Activated CD4-positive, alpha-beta T cell treated with anti-CD3 and anti-CD28 coated beads, Interleukin-10, Interleukin-2, amounts not matched to agents 100 ng/mL and 50 ng/mL, durations not matched to agents 16 hours and 8 hours (primary cell): ENCODE data around the gene MRTFA.

Experiments
- DNase-seq: peaks from one replicate; pipeline ENCODE4 v3.0.0-alpha.2; 2020

Gene MRTFA

DNA sequence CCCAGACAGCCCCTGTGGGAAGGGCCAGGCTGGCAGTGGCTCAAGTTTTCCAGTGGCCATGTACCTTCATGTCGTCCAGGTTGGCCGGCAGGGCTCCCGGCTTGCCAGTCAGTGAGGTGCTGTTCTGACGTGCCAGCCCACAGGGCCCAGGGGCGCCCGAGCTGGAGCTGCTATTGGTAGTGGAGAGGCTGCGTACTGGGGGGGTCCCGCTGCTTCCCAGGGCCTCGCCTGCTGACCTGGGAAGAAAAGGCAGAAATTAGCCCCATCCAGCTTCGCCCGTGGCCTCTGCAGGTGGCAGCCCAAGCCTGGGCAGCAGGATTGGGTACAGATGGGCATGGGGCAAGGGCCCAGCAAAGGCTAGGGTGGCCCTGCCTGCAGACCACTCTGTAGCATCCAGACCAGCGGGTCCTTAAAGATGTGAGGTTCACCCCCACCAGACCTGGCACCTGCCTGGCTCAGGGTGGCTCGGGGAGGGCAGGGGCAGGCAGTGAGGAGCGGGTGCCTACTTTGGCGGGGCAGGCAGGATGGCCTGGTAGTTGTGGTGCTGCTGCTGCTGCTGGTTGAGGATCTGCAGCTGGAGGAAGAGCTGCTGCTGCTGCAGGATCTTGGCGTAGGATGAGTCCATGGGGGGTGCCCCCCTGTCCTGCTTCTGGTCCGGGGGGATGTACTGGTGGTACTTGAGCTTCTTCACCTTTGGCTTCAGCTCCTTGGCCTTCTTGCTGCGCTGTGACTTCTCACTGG is 216.0 kb downstream of the MRTFA start:
- DNase-seq: no peak

DNA sequence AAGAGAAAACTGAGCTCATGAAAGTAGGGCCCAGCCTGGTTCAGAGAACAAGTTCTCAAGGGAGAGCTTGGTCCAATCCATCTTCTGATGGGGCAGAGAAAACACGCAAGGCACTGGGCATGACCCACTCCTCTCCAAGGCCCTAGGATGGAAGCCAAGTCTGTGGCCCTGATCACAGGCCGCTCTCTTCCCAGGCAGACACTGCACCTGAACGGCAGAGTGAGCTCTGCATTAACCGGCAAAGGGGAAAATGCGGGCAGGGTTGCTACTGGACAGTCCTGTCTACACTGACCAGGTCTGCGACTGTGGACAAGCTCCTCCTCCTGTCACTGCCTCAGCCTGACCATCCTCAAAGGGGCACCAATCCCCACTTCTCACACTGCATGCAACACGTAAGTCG is 216.8 kb downstream of the MRTFA start:
- no peak for DNase-seq

DNA sequence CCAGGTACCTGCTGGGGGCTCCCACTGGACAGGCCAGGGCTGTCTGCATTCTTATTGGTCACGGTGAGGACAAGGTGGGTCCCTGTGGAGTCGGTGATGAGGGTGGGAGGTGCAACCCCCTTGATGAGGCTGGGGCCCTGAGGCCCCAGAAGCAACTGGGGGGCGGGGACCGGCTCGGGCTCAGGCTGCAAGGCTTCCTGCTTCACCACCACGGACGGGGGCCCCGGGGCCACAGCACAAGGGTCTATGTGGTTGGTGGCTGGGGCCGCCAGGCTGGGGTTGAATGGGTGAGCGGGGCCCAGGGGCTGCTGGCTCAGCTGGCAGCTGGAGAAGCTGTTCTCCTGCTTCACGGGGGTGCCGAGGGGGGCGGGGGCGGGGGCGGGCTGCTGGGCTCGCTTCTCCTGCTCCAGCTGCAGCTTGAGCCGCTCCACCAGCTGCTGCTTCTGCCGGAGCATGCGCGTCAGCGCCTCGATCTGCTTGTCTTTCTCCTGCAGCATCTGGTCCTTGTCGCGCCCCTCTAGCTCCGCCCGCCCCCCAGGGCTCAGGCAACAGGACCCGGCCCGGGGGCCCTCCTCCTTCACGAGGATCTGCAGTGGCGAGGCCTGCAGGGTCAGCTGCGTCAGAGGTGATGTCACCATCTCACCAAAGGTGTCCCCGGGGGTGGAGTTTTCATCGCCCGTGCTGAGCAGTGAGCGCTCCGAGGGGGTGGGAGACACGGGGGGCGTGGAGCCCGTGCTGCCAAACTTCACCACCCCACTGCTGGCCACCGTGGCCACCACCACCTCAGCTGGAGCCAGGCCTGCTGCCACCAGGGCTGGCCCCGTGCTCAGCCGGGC is 217.9 kb downstream of the MRTFA start:
- no peak for DNase-seq

DNA sequence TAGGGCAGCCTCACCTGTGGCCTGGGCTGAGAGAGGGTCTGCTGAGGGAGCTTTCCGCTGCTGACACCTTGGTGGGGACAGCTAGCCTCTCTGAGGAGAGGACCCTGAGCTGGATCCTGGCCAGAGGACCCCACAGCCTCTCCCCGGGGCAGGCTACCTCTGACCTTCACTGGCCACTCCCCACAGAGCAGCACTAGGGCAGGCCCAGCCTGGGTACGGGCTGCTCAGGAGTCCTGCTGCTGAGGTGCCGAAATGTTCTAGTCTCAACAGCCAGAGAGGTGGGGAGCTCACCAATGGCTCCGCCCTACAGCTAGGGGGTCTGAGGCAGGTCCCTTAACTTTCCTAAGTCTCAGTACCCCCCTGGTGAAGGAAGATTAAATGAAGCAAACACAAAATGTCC is 218.6 kb downstream of the MRTFA start:
- DNase-seq: no peak

DNA sequence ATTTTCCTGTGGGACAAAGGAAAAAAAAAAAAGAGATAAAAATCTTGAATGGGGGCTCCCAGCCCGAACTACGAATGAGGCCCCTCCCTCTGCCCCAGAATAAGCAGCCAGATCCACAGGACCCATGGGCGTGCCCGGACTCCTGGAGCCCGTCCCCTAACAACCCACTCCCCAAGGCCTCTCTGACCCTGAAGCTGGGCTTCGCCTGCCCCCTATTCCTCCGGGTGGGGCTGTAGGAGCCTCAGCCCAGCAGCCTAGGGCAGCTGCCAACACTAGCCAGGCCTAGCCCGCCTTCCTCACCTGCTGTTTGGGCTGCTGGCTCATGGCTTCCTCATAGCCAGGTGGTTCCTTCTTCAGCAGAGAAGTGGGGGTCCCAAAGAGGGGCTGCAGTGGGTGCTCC is 219.5 kb downstream of the MRTFA start:
- no peak for DNase-seq

DNA sequence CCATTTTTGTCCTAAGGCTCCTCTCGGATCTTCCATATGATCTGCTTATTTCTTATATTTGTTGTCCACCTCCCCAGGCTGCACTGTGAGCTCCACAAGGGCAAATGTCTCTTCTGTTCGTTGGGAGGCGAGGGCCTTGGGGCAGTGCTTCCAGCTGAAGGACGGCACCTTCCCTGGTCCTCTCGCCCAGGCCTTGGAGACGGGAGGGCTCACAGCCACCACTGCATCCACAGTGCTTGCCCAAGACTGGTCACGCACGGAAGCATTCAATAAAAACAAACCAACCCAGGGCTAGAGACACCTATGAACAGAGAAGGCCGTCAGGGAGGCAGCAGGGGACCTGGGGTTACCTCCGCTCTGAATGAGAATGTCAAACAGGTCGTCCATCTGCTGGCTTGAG is 219.9 kb downstream of the MRTFA start:
- no peak for DNase-seq

DNA sequence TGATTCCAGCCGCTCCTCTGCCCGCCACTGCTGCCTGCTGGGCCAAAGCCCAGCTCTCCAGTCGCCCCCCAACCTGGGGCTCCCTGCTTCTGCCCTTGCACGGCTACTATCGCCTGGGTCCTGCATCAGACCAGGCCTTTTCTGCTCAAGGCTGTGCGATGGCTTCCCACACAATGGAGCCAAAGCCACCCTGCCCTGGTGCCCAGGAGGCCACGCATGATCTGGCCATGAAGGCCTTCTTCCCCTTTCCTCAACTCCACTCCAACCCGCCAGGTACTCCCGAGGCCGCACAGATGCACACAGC is 220.3 kb downstream of the MRTFA start:
- no peak for DNase-seq

DNA sequence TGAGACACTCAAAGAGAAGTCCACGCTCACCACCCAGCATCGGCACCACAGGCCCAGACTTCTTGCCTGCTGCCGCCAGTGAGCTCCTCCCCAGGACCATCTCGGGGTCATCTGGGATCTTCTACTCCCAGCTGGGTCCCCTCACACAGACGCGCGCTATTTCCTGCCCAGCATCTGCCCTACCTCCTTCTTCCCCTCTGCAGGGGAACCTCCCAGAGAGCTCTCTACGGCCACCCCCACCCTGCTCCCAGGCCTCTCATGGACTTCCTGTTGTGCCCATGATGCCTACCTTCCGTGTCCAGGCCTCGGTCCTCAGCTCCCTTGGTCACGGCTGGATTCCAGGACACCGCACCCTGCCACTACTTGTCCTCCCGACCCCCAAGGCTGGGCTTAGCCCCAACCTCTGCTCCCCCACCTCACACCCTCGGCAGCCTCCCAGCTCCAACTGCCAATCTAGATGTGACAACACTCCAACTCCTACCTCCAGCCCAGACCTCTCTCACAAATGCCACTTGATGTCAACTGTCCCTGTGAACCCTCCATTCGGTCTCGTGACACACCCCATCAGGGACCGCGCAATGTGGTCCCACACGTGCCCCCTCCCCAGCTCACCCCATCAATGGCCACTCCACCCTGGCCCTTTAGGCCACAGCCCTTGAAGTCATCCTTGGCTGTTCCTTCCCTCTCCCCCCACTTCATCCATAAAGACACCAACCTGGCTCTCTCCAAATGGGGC is 220.8 kb downstream of the MRTFA start:
- no peak for DNase-seq

DNA sequence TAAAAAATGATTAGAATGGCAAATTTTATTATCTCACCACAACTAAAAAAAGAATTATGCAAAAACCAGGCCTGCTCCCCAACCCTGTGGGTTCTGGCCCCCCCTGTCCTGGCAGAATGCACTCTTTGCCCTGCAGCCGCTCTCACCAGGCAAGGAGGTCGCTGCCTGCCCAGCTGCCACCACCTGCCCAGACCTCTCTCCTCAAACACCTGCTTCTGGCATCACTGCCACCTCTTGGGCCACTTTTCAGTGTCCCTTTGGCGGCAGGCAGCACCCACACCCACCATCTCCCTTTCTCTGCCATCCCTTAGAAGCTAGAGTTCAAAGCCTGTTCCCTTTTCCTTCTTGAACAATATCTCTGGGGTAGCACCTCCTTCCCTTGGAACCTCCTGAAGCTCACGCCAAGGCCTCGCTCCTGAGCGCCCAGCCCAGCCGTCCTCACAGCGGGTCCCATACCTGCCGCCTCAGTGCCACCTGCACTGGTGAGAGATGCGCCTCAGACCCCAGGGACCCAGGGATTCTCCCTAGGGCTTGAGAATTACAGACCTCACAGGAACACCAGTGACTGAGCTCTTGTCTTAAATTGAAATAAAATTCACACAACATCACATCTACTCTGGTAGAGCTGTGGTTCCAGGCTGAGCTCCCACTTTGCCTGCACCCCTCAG is 221.5 kb downstream of the MRTFA start:
- no peak for DNase-seq

DNA sequence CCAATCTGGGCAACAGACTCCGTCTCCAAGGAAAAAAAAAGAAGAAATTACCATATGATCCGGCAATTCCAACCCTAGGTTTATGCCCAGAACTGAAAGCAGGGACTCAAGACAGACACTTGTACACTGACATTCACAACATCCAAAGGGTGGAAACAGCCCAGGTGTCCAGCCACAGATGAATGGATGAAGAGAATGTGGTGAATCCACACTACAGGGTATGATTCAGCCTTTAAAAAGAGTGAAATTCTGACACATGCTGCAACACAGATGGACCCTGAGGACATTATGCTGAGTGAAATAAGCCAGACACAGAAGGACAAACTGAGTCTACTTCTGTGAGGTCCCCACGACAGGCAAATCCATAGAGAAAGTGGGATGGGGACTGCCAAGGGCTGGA is 222.2 kb downstream of the MRTFA start:
- no peak for DNase-seq

DNA sequence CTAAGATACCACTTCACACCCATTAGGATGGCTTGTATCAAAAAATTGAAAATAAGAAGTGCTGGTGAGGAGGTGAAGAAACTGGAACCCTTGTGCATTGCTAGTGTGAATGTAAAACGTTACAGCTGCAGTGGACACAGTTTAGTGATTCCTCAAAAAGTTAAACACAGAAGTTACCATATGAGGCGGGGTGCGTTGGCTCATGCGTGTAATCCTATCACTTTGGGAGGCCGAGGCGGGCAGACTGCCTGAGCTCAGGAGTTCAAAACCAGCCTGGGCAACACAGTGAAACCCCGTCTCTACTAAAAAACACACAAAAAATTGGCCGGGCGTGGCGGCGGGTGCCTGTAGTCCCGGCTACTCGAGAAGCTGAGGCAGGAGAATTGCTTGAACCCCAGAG is 222.6 kb downstream of the MRTFA start:
- DNase-seq: no peak

DNA sequence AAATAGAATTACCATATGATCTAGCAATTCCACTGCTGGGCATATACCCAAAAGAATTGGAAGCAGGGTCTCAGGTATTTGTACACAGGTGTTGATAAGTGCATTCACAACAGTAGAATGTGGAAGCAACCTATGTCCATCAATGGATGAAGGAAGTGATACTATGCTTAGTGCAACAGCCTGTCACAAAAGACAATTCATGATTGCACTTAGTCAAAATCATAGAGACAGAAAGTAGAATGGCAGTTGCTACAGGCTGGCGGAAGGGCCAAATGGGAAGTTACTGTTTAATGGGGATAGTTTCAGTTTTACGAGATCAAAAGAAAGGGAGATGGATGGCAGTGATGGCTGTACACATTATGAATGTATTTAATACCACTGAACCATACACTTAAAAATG is 224.1 kb downstream of the MRTFA start:
- DNase-seq: peak; percentile 56

DNA sequence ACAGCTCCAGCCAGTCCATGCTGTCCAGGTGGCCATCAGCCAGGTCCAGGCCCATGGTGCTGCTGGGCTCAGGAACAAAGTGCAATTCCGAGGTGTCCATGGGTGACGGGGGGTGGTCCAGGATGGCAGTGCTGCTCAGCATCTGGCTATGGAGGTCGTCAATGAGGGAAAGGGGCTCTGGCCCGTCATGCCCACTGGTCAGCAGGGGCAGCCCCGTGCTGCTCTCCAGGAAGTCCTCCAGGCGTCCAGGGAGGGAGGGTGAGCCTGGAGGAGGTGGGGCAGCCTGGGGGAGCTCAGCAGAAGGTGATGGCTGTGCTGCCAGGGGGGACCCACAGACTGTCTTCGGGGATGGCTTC is 225.0 kb downstream of the MRTFA start:
- DNase-seq: no peak

DNA sequence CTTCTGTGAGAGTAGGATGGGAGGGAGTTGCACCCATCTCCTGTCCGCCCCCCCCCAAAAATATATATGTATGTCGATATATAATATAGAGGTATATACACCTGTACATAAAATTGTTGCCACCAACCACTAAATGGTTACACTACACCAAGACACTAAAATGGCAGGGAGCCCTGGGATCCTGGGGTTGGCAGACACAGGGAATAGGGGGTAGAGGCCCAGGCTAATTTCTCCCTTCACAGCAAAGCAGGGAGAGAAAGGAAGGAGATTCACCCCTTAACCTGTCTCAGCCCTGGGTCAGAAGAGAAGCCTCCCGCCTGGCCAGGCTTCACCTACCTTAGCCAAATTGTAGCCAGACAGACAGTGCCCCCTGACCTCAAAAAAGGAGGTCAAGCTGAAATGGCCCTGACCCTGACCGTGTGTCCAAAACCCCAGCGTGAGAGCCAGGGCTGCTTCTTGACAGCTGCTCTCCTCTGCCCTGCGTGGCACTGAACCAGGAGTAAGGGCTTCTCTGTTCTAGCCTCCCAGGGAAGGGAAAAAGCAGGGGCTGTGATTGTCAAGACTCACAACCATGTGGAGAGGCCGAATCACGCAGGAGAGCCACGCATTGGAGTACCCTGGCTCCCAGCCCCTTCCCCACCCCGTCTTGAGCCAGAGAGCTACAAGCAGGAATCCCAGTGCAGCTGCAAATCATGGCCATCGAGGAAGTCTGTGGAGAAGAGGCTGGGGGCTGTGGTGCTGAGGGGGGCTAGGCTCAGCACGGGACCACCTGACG is 225.6 kb downstream of the MRTFA start:
- no peak for DNase-seq

DNA sequence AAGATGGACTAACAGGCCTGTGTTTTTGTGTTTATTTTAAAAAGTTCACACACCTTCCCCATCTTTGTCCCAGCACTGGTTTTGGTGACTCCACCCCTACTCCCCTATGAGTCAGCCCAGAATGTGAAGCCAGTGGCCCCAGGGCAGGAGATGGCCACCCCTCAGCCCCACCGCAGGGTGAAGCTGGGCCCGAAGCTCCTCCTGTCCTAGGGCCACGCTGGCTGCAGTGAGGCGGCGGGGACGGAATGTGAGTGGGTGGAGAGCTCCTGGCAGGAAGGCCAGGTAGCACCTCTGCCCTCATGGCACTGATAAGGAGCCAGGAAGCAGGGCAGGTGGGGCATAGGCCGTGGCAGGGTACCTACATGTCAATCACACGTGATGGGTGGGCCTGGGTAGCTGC is 226.2 kb downstream of the MRTFA start:
- DNase-seq: no peak

DNA sequence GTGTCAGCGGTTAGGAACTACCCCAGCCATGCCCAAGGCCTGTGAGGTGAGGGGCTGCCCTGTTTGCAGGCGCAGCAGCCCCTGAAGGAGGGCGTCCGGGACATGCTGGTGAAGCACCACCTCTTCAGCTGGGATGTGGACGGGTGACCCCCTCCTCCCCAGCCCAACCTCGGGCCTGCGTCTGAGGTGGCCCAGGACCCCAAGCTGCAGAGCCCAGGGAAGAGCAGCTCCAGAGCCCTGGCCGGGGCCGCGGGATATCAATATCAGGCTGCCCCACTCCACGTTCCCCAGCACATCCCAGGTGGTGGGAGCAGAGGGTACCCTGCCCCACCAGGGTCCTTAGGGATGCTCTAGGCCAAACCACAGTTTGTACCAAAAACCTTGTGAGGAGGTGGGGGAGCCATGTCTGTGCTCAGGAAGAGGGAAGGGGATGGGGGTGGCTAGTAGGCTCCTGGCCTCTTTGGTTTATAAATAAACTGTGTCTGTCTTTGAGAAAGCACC is 226.9 kb downstream of the MRTFA start:
- no peak for DNase-seq

DNA sequence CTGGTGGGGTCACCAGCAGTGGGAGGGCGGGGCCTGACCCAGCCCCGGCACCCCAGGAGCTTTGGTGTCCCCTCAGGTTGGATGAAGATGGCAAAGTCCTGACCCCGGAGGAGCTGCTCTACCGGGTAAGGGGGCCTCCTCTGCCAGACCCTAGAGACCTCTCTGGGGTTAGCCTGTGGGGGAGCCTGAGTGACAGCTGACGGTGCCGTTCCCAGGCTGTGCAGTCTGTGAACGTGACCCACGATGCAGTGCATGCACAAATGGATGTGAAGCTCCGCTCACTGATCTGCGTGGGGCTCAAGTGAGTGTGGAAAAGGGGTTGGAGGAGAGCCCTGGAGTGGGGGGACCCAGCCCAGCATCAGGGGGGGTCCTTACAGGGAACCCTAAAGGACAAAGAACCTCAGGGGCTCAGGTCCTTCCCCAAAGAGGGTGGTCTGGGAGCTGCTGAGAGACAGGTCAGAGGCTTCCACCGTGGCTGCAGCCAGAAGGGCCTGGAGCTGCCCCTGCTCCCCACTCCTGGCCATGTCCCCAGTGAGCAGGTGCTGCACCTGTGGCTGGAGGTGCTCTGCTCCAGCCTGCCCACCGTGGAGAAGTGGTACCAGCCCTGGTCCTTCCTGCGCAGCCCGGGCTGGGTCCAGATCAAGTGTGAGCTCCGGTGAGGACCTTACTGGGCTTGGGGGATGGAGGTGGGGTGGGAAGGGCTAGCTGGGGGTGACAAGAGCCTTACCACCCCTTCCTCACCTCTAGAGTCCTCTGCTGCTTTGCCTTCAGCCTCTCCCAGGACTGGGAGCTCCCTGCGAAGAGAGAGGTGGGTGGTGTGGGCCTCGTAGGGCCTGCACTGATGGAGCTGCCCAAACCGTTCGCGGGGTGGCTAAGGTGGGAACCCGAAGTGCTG is 227.6 kb downstream of the MRTFA start:
- DNase-seq: no peak

DNA sequence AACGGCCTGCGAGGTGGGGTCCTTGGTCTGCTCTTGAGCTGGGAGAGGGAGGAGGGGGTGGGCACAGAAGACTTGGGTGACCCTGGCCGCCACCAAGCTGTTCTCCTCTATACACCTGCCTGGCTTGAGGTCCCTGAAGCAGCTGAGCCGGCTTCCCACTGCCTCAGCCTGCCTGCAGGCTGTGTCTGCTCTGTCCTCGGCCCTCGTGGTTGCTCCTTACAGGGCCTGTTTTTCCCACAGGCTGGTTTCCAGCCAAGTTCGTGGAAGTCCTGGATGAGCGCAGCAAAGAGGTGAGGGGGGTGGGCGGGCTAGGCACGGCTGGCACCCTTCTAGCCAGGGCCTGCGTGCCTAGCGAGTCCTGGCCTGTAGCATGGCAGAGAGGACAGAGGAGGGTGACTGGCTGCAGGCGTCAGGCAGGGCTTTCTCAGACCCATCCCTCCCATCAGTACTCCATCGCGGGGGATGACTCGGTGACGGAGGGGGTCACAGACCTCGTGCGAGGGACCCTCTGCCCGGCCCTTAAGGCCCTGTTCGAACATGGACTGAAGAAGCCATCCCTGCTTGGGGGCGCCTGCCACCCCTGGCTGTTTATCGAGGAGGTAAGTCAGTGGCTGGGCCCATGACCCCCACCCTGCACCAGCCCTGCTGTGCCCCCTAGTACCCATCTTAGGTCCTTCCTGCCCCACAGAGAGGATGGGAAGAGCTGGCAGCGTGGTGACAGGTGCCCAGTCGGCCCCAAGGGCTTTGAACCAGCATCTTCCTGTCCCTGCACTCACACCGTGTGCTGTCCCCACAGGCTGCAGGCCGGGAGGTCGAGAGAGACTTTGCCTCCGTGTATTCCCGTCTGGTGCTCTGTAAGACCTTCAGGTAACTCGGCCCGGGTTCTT is 228.4 kb downstream of the MRTFA start:
- DNase-seq: no peak

DNA sequence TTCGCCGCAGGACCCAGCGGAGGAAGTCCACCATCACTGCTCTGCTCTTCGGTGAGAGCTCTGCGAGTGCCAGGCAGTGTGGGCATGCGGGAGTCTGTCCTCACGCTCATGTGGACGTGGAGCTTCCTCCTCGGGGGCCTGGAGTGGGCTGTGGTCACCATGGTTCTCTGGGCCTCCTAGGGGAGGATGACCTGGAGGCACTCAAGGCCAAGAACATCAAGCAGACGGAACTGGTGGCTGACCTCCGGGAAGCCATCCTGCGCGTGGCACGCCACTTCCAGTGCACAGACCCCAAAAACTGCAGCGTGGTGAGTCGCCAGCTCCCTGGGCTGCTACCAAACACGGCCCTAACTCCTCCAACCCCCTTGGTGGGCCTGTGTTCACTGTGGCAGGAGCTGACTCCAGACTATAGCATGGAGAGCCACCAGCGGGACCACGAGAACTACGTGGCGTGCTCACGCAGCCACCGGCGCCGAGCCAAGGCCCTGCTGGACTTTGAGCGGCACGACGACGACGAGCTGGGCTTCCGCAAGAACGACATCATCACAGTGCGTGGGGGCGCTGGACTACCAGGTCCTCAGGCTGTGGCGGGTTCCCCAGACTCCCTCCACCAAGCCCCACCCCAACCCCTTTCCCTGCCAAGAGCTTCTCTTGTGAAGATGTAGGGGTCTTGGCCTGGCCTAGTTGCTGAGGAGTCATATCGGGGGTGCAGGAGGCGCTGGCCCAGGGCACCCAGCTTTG is 229.3 kb downstream of the MRTFA start:
- DNase-seq: no peak
